ENCODE data around the gene ASTN2.

Gene ASTN2

DNA sequence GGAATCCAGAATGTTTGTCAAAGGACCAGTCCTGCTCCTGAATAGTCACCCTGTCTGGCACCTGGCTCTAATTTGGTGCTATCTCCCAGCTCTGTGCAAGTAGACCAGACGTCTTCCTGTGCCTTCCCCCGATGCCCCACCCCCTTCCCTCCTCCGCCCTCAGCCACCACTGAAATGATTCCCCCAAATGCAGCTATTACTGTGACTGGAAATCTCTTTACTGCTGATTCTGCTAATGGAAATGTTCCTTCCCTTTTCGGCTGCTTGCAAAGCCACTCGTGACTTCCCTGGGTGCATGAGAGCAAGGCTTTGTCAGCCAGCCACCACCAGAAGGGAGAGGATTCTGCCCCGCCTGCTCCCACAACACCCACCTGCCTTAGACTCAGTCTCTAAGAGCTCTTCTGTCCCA, 11.4 kb downstream of the ASTN2 start:
- H3K27ac ChIP-seq (ENCODE audit: low read depth, low read length), result no peak overlapping the region
- H3K9ac ChIP-seq (ENCODE audit: low read length), result no peak overlapping the region
- H3K9me3 ChIP-seq (ENCODE audit: control insufficient read depth, insufficient read depth, low read depth, low read length), result no peaks in the 10 kb centered on the region
- H3K36me3 ChIP-seq (ENCODE audit: control insufficient read depth, insufficient read depth, low read length), result no peaks in the 10 kb centered on the region
- H3K4me1 ChIP-seq (ENCODE audit: control insufficient read depth, insufficient read depth, low read length), result peaks cover 23% of the 10 kb centered on the region
- H3K27me3 ChIP-seq (ENCODE audit: control insufficient read depth, insufficient read depth, low read length), result peaks cover 7% of the 10 kb centered on the region; the same call in 1 of the 2 replicates
- no peak overlapping the region for H3K4me3 ChIP-seq (ENCODE audit: low read depth, low read length)

DNA sequence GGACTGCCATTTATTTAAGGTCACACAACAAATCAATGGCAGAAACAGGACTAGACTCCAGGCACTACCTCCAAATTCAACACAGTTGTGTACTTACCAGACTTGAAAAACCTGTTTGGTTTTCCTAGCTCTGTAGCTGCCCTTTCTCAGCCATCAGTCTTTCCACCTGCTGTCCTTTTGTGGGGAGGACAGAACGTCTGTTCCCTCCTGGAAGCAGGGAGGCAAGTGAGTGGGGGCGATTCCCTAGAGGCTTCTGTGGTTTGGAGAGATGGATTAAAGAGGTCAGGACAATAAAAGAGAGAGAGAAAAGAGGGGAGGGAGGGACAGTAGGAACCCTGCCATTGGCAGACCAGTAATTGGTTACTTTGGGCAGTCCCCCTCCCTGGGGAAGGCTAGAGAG, 14.7 kb downstream of the ASTN2 start:
- peaks cover 23% of the 10 kb centered on the region for H3K4me1 ChIP-seq (ENCODE audit: control insufficient read depth, insufficient read depth, low read length)
- no peak overlapping the region for H3K27ac ChIP-seq (ENCODE audit: low read depth, low read length)
- H3K4me3 ChIP-seq (ENCODE audit: low read depth, low read length), result no peak overlapping the region

DNA sequence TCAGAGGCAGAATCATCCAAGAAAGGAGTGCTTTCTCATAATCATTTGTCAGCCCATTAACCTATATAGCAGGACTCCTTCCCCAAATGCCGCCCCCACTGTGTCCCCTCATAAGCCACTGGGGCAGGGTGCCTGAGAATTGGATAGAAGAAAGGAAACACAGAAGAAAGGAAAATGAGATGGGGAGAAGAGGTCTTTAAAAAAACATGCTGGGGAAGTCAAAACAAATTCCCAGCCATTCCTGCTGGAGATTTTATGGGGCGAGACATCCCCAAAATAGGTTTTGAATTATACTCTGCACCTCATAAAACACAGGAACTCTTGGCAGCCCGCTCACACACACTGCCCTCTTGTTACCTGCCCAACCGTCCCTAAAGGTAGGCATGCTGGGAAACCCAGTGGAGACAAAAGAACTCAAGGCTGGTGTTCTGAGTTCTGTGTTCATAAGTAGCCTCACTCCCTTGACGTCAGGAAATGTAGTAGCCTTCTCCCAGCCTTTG, 19.7 kb downstream of the ASTN2 start:
- Histone ChIP-seq H3K9me3 (ENCODE audit: control insufficient read depth, insufficient read depth, low read depth, low read length) (no peaks in the 10 kb centered on the region), H3K4me1 (ENCODE audit: control insufficient read depth, insufficient read depth, low read length) (peaks cover under 1% of the 10 kb centered on the region; the same call in 1 of the 2 replicates), H3K27me3 (ENCODE audit: control insufficient read depth, insufficient read depth, low read length) (no peaks in the 10 kb centered on the region), H3K36me3 (ENCODE audit: control insufficient read depth, insufficient read depth, low read length) (no peaks in the 10 kb centered on the region), H3K27ac (ENCODE audit: low read depth, low read length) (no peak overlapping the region), H3K9ac (ENCODE audit: low read length) (no peak overlapping the region), H3K4me3 (ENCODE audit: low read depth, low read length) (no peak overlapping the region)

More for the DNA sequence above, 14.7 kb downstream of the ASTN2 start:
- Histone ChIP-seq H3K27me3 (ENCODE audit: control insufficient read depth, insufficient read depth, low read length) (no peaks in the 10 kb centered on the region), H3K9ac (ENCODE audit: low read length) (no peak overlapping the region), H3K36me3 (ENCODE audit: control insufficient read depth, insufficient read depth, low read length) (no peaks in the 10 kb centered on the region), H3K9me3 (ENCODE audit: control insufficient read depth, insufficient read depth, low read depth, low read length) (no peaks in the 10 kb centered on the region)

DNA sequence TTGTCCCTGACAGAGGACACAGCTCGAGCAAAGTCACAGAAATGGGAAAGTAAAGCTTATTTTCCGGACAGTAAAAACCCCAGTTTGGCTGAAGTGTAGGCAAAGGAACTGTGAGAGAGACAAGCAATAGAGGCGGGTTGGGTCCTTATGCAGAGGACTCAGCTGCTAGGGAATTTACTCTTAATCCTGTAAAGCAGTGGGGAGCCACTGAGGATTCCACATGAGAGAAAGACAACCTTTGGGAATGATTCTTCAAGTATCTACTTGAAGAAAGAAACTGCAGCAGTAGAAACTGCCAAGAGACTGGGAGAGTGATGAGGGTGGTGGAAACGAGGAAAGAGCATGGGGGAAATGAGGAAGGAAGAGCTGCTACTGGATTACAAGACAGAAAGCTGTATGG, 20.2 kb downstream of the ASTN2 start:
- no peaks in the 10 kb centered on the region for H3K4me1 ChIP-seq (ENCODE audit: control insufficient read depth, insufficient read depth, low read length)
- no peaks in the 10 kb centered on the region for H3K27me3 ChIP-seq (ENCODE audit: control insufficient read depth, insufficient read depth, low read length)

DNA sequence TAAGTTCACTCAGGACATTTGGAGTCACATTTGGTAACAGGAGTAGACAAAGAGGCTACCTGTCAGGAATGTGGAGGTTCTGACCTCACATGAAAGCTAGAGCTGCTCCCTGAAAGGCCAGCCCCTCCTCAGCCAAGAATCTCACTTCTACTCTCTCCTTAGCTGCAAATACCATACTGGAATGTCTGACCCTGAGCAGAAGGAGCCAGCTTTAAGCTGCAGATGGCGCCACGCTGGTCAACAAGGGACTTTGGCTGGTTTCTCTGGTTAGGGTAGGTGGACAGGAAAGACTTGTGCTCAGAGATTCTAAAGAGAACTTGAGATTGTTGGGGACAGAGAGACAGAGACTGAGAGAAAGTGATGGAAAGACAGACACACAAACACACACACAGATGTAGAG, 21.9 kb downstream of the ASTN2 start:
- no peaks in the 10 kb centered on the region for H3K36me3 ChIP-seq (ENCODE audit: control insufficient read depth, insufficient read depth, low read length)
- no peaks in the 10 kb centered on the region for H3K4me1 ChIP-seq (ENCODE audit: control insufficient read depth, insufficient read depth, low read length)
- no peak overlapping the region for H3K4me3 ChIP-seq (ENCODE audit: low read depth, low read length)
- no peak overlapping the region for H3K9ac ChIP-seq (ENCODE audit: low read length)
- H3K9me3 ChIP-seq (ENCODE audit: control insufficient read depth, insufficient read depth, low read depth, low read length), result no peaks in the 10 kb centered on the region
- H3K27ac ChIP-seq (ENCODE audit: low read depth, low read length), result no peak overlapping the region
- no peaks in the 10 kb centered on the region for H3K27me3 ChIP-seq (ENCODE audit: control insufficient read depth, insufficient read depth, low read length)

More for the DNA sequence above, 20.2 kb downstream of the ASTN2 start:
- no peak overlapping the region for H3K9ac ChIP-seq (ENCODE audit: low read length)
- no peak overlapping the region for H3K4me3 ChIP-seq (ENCODE audit: low read depth, low read length)
- no peak overlapping the region for H3K27ac ChIP-seq (ENCODE audit: low read depth, low read length)
- H3K9me3 ChIP-seq (ENCODE audit: control insufficient read depth, insufficient read depth, low read depth, low read length), result no peaks in the 10 kb centered on the region
- H3K36me3 ChIP-seq (ENCODE audit: control insufficient read depth, insufficient read depth, low read length), result no peaks in the 10 kb centered on the region

DNA sequence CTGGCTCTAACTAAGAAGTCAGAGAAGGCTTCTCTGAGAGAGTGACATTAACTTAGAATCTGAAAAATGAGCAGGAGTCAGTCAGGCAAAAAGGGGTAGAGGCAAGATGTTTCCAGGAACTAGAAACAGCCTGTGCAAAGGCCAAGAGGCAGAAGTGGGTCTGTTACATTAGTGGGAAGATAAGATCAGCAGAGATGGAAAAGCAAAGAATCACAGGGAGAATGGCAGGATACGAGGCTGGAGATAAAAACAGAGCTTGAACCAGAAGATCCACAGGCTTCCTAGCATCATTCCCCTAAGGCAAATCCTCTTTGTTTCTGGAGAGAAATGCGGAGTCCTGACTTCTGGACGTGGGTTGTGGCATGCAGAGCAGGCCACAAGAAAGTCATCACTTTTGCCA, 27.4 kb downstream of the ASTN2 start:
- H3K27me3 ChIP-seq (ENCODE audit: control insufficient read depth, insufficient read depth, low read length), result no peaks in the 10 kb centered on the region
- no peaks in the 10 kb centered on the region for H3K36me3 ChIP-seq (ENCODE audit: control insufficient read depth, insufficient read depth, low read length)
- no peak overlapping the region for H3K9ac ChIP-seq (ENCODE audit: low read length)
- no peak overlapping the region for H3K27ac ChIP-seq (ENCODE audit: low read depth, low read length)
- no peaks in the 10 kb centered on the region for H3K9me3 ChIP-seq (ENCODE audit: control insufficient read depth, insufficient read depth, low read depth, low read length)
- no peak overlapping the region for H3K4me3 ChIP-seq (ENCODE audit: low read depth, low read length)
- H3K4me1 ChIP-seq (ENCODE audit: control insufficient read depth, insufficient read depth, low read length), result no peaks in the 10 kb centered on the region

DNA sequence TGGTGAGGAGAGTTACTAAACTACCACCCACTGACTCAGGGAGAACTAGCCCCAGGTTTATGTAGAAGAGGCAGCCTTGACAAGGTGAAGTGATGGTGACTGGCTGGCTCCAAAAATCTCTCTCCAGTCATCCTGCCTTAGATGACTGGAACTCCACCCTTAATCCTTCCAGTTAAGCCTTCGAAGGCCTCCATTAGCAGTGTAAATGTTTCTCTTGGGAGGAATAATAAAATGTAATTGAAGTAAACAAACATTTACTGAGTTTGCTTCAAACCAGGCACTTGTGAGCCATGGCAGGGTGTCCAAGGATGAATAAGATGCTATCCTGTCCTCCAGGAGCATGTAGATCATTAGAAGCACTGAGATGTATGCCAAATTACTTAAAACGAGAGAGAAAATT, 35.5 kb downstream of the ASTN2 start:
- Histone ChIP-seq H3K27me3 (ENCODE audit: control insufficient read depth, insufficient read depth, low read length) (no peaks in the 10 kb centered on the region), H3K4me1 (ENCODE audit: control insufficient read depth, insufficient read depth, low read length) (peaks cover 12% of the 10 kb centered on the region), H3K36me3 (ENCODE audit: control insufficient read depth, insufficient read depth, low read length) (no peaks in the 10 kb centered on the region), H3K27ac (ENCODE audit: low read depth, low read length) (no peak overlapping the region), H3K9ac (ENCODE audit: low read length) (no peak overlapping the region), H3K4me3 (ENCODE audit: low read depth, low read length) (no peak overlapping the region), H3K9me3 (ENCODE audit: control insufficient read depth, insufficient read depth, low read depth, low read length) (no peaks in the 10 kb centered on the region)

DNA sequence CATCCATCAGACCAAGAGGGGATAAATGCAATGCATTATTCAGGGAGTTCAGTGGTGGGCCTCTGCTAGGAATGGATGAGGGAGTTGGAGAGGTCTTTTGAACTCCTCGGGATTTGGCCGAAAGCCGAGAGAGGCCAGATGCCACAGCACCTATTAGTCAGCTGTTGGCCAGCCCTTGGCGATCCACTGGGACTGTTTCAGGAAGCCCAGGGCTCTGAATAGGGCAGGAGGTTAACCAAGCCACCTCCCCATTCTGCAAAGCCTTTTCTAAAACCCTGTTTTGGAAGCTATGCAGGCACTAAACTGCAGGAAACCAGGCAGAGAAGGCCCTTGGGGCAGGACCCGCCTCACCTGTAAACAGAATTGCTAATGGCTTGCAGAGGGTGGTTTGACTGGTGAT, 37.8 kb downstream of the ASTN2 start:
- H3K36me3 ChIP-seq (ENCODE audit: control insufficient read depth, insufficient read depth, low read length), result no peaks in the 10 kb centered on the region
- no peak overlapping the region for H3K9ac ChIP-seq (ENCODE audit: low read length)
- H3K4me1 ChIP-seq (ENCODE audit: control insufficient read depth, insufficient read depth, low read length), result peaks cover 15% of the 10 kb centered on the region
- peak overlapping the region; percentile 7; the same call in 1 of the 2 replicates for H3K4me3 ChIP-seq (ENCODE audit: low read depth, low read length)
- H3K27me3 ChIP-seq (ENCODE audit: control insufficient read depth, insufficient read depth, low read length), result no peaks in the 10 kb centered on the region
- H3K9me3 ChIP-seq (ENCODE audit: control insufficient read depth, insufficient read depth, low read depth, low read length), result no peaks in the 10 kb centered on the region
- H3K27ac ChIP-seq (ENCODE audit: low read depth, low read length), result no peak overlapping the region

DNA sequence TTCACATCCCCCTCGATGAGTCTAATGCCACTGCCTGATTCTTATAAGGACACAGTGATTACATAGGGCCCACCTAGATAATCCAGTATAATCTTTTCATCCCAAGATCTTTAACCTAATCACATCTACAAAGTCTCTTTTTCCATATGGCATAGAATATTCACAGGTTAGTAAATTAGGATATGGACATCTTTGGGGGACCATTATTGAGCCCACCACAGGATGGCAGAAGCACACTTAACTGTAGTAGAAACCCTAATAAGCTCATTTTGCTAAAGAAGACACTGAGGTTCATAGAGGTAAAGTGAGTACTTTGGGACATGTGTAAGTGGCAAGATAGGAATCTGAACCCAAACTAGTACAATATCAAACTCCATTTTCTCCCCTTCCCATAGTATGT, 38.9 kb downstream of the ASTN2 start:
- no peaks in the 10 kb centered on the region for H3K9me3 ChIP-seq (ENCODE audit: control insufficient read depth, insufficient read depth, low read depth, low read length)
- H3K36me3 ChIP-seq (ENCODE audit: control insufficient read depth, insufficient read depth, low read length), result no peaks in the 10 kb centered on the region
- H3K9ac ChIP-seq (ENCODE audit: low read length), result no peak overlapping the region
- no peak overlapping the region for H3K4me3 ChIP-seq (ENCODE audit: low read depth, low read length)
- H3K4me1 ChIP-seq (ENCODE audit: control insufficient read depth, insufficient read depth, low read length), result peaks cover 17% of the 10 kb centered on the region
- H3K27me3 ChIP-seq (ENCODE audit: control insufficient read depth, insufficient read depth, low read length), result no peaks in the 10 kb centered on the region
- H3K27ac ChIP-seq (ENCODE audit: low read depth, low read length), result no peak overlapping the region

DNA sequence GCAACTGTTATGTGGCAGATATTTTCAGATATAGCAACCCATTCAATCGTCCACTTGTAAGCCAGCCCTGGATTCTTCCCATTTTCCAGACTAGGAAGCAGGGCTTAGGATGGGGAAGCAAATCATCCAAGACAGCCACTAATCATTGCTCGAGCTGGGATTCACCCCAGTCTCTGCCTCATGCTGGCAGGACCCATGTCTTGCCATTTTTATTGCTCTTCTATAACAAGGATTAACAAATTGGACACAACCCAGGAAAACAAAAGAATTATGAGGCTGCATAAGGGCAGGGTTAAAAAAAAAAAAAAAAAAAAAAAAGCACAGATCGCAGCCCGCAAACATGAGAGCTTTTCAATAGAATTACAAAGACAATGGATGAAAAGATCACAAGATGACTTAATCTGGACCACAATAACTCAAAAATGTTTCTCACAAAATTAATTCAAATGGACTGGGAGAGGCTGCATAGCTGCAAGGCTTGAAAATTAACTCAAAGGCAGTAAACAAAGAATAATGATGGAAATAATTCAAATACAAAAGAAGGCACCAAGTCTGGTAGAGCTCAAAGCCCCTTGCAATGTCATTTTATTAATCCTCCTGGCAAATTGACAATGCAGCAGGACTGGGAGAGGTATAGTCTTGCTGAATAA, 40.7 kb downstream of the ASTN2 start:
- Histone ChIP-seq H3K27me3 (ENCODE audit: control insufficient read depth, insufficient read depth, low read length) (no peaks in the 10 kb centered on the region), H3K27ac (ENCODE audit: low read depth, low read length) (no peak overlapping the region), H3K4me3 (ENCODE audit: low read depth, low read length) (no peak overlapping the region), H3K4me1 (ENCODE audit: control insufficient read depth, insufficient read depth, low read length) (peaks cover 17% of the 10 kb centered on the region), H3K9me3 (ENCODE audit: control insufficient read depth, insufficient read depth, low read depth, low read length) (no peaks in the 10 kb centered on the region), H3K36me3 (ENCODE audit: control insufficient read depth, insufficient read depth, low read length) (no peaks in the 10 kb centered on the region), H3K9ac (ENCODE audit: low read length) (no peak overlapping the region)

DNA sequence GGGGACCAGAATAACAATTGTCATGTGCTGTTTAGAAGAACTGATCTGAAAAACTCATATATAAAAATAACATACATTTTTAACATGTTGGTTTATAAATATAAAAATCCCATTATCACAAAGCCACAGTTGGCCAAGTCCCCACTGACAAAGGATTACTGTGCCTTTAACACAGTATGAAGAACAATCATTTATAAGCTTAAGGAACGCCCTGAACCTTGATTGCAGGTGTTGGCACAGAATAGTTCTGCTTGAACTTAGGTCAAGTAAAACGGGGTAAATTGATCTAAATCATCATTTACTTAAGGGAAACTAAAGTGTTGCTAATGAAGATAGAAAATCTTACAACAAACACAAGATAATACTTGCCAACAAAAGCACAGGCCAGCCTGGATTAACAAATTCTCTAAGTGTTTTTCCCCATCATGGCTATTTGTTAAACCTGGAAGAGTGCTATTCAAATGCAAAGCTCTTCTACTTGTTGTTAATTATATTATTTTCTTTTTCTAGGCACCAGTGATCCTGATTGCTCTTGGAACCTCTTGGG, 46.1 kb downstream of the ASTN2 start:
- Histone ChIP-seq H3K27ac (ENCODE audit: low read depth, low read length) (no peak overlapping the region), H3K4me1 (ENCODE audit: control insufficient read depth, insufficient read depth, low read length) (peaks cover 8% of the 10 kb centered on the region), H3K27me3 (ENCODE audit: control insufficient read depth, insufficient read depth, low read length) (no peaks in the 10 kb centered on the region), H3K4me3 (ENCODE audit: low read depth, low read length) (no peak overlapping the region), H3K9me3 (ENCODE audit: control insufficient read depth, insufficient read depth, low read depth, low read length) (no peaks in the 10 kb centered on the region), H3K9ac (ENCODE audit: low read length) (no peak overlapping the region), H3K36me3 (ENCODE audit: control insufficient read depth, insufficient read depth, low read length) (no peaks in the 10 kb centered on the region)

Measured in HUES6 (cell line).